Measurements from ENCODE around the gene ADM.

The ADM gene

DNA sequence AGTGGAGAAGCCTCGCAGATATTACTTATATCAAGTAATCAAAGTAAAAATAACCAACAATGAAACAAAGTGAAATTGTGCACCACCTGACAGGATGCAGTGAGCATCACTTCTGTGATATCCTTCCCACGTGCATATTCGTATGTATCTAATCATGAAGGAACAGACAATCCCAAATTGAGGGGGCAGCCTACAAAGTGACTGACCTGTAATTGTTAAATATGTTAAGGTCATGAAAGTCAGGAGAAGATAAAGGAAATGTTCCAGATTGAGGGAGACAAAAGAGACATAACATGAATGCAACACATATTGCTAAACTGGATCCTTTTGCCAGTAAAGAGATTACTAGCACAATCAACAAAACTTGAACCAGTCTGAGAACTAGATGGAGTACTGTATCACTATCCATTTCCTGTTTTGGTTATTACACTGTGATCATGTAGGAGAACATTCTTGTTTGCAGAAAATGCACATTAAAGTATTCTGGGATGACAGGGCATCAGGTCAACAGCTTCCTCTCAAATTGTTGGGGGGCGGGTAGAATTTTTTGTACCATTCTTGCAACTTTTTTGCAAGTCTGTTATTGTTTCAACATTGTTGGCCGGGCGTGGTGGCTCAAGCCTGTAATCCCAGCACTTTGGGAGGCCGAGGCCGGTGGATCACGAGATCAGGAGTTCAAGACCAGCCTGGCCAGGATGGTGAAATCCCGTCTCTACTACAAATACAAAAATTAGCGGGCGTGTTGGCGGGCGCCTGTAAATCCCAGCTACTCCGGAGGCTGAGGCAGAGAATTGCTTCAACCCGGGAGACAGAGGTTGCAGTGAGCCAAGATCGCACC lies 12.9 kb upstream of the ADM start:
- no peak for DNase-seq

- peak; percentile 67 for DNase-seq
Observed at GRCh38 chr11:10293423-10294289, 11.2 kb upstream of the ADM start, which contains the start of gene SBF2. SBF2 (minus strand) TSS chr11:10294219; CDS start chr11:10294069, 150 bp downstream.

DNA sequence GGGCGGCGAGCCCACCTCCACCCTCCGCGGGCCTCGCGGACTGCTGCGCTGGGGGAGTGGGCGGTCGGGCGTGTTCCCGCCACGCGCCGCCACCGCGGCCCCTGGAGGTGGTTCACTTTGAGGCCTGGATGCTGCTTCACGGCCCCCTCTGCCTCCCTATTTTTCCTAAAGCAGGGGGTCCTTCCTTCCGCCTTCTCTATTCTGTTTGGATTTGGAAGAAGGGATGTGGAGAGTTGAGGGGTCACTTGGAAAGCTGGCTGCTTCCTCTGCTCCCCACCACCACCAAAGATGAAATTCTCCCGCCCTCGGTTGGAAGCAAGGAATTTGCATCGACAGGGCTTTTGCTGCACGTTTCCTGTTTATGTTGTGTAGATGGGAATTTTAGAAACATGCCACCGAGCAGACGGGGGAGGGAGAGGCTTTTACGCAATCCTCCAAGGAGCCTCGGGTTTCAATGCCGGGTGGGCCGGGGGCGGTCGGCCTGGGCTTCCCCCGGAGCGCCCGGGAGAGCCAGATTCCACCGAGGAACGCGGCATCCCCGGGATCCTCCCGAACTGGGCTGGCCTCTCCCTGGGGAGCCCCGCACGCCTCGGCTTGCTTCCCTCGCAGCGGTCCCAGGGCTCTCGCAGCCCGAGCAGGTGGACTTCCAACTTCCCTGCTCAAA lies 10.5 kb upstream of the ADM start:
- no peak for DNase-seq

DNA sequence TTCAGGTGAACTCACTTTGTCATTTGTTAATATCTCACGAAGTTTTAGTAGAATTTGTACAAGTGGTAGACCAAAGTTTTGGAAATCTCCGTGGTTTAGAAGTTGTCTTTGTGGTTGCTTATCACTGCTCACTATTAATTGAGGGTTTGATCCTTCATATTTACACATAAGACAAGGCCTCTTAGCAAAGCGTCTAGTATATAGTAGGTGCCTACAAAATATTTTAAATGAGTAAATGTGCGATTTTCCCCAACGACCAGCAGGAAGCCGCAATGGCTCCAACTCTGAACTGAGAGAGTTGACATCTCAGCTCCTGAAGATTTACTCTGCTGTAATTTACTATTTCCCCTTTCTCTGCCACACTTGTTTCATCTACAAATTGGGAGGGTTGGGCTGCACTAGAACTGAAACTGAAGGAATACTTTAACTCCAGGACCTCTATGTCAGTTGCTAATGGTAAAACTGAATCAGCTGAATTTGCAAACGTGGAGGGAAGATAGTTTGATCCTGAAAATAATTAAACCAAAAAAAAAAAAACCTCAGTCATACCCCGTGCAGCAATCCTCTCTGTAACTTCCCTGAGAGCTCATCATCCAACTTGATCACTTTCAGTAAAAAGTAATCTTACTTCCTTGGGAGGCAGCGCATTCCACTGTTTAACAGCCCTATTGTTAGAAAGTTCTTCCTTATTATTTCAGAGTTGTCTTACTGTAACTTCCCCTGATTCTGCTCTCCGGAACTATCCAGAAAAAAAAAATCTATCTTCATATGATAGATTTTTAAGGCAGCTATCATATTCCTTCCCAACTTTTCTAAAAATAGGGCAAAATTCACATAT lies 9.6 kb upstream of the ADM start:
- DNase-seq: no peak

DNA sequence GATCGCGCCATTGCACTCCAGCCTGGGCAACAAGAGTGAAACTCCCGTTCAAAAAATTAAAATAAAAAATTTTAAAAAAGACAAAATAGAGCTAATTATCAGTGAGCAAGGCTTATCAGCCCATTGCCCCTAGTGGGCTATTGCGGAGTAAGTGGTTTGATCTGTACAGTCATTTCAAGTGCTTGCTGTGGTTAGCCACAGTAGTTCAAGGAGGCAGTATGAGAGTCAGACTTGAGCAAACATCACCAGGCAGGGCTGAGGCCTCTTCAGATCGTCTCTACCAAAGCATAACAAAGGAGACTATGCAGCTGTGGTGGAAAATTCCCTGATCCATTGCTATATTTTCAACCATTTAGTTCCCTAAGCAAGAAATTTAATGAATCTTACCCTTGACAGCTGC lies 6.5 kb upstream of the ADM start:
- DNase-seq: no peak

- no peak for DNase-seq
Observed at GRCh38 chr11:10301656-10302358, 3.1 kb upstream of the ADM start.

DNA sequence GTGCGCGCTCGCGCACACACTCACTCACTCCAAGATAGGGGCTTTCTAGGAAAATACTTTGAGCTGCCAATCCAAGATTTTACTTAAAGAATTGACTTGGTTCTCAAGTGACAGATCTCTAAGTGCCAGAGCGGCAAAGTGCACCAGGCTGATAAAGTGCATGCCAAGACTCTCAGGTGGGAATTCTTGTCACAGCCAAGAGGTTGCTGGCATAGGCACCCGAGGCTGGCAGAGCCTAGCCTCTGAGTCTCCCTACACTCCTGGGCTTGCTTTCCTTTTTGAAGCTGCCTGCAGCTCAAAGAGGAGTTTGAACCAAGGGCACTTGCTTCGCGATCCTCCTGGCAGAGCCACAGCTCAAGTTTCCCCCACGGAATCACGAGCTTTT lies 2.5 kb upstream of the ADM start:
- no peak for DNase-seq

DNA sequence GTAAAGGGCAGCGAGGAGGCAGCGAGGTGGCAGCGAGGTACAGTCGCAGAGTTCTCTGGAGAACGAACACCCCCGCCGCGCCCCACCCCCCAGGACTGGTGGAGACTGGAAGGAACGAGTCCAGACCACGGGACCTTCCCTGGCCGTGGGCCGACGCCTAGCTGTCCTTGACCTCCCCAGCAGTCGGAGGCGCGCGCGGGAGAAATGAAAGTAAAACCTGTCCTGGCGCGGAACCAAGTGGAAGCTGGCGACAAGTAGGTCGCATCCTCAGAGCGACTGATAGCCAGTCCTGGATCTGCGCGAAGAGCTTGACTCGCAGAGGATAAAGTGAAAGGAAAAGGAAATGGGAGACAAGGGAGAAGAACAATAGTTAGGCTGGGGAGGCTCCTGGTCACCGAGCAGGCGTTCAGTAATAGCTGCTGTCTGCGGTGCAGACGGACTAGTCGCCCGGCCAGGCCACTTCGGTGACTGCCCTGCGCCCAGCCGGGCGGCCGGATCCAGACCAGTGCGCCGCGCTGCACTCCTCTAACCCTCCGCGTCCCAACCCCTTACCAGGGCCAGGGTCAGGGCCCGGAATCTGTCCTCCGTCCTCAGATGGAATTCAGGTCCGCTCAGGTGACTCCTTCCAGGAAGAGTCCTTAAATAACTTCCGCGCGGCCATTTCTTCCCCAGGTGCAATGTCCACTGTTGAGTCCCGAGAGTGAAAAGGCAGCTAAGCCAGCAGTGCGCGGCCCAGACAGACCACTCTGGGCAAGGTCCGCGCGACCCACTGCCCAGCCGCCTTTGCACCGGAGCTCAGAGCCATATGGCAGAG lies 1.9 kb upstream of the ADM start:
- peak; percentile 60 for DNase-seq

GRCh38 chr11:10303558-10304363 lies 1.1 kb upstream of the ADM start:
- DNase-seq: no peak

DNA sequence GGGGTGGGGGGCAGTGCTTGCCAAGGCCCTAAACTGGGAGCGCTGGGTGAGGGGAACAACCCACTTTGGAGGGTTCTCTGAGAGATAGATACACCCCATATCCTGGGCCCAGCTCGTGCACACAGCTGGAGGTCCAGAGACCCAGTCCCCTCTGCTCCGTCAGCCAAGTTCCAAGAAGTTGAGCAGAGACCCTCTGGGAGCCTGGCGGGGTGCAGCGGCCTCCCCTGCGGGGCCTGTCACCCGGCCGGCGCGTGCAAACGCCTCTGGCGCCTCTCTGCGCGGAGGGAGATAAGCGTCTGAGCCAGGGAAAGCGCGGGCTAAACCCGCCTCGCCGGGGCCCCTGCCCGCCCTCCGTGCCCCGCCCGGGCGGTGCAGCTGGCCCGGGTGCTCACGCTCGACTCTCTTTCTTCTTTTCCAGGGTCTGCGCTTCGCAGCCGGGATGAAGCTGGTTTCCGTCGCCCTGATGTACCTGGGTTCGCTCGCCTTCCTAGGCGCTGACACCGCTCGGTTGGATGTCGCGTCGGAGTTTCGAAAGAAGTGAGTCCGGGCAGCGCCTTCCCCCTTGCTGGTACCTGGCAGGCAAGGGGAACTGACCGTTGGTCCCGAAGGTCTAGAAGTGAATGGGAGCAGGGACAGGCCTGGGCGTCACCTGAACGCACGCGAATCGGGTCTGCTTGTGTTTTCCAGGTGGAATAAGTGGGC lies 540 bp downstream of the ADM start:
- DNase-seq: no peak

GRCh38 chr11:10305964-10306918 lies 1.4 kb downstream of the ADM start:
- DNase-seq: no peak

- DNase-seq: no peak
Observed at GRCh38 chr11:10307022-10307399, 2.1 kb downstream of the ADM start.

DNA sequence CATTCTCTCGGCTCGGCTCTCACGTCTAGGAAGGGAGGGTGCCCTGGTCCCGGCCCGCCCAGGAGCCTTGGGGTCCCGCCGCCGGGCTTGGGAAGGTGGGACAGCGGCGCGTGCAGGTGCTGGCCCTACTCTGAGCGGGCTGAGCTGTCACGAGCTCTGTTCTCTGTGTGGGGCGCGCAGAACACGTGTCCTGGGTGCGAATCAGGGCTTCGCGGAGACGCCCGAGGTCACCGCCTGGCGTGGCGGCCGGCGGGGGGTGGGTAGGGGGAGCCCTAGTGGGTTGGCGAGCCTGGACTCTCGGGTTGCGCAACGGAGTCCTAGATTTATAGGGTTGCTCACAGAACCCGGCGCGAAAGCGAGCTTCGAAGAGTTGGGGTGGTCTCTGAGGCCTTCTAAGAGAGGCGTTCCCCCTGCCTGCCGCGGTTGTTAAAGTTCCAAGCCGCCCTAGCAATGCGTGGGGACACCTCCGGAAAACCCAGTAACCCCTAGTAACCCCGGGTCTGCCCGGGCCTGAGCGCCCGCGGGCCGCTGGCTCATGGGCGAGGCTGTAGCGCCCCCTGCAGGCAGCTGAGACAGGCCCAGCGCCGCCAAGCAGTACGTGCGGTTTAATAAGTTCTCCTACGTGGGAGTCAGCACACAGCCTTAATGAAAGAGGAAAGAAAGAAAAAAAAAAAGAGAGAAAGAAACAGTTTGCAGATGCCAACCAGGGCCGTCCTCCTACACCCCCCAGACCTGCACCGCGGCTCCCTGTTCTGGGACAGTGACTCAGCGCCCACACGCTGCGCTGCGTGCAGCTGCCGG lies 2.7 kb downstream of the ADM start:
- peak; percentile 69 for DNase-seq

DNA sequence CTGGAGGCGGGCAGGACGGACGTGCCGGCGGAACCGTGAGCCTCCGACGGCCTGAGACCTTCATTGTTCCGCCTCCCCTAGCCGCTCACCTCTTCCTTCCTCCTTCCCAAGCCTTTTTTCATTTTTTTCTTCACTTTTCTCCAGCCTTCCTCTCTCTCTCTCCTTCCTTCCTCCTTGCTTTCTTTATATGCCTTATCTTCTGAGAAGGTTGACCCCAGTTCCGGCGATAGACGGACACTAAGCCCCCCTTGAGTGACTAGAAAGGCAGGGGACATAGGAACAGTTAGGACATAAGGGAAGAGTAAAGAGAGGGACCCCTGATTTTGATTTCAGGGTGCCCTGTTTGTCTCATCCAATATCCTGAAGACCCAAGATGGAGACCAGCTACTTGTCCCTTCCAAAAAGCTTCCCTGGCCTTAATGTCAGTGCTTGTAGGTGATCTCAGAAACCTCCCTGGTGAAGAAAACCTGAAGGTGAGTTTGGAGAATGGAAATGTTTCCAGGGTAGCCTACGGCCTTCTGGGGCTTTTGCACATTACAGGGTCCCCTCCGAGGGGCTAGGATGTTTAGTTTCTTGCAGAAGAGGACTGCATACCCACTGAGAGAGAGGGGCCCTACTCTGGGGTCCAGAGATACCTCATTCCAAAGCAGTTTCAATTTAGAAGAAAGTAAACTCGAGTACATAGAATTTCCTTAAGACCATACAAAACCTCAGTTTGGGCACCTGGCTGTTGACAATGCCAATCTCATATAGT lies 3.5 kb downstream of the ADM start:
- no peak for DNase-seq

- no peak for DNase-seq
Observed at GRCh38 chr11:10309163-10310093, 4.6 kb downstream of the ADM start.

All from effector CD8-positive, alpha-beta T cell (primary cell).